IMR-90 (cell line): ENCODE data around the gene LRIG1. TPM values are rescaled to one million over a fixed set of nuclear protein-coding genes. Genes with fewer than 3 reads are reported as not detected.

Experiments
- ATAC-seq: fragments of 200-7000 bp; cut with Tn5 transposase; 2 replicates; pipeline ENCODE4 v1.9.1; 2020; ENCODE audit warnings: low read depth, mild to moderate bottlenecking, moderate library complexity
- BruUV-seq: library from RNA; stranded (reverse); fragments of 400-500 nt; replicated peaks from 2 replicates; lab custom pipeline; 2021; lab: Mats Ljungman, UMichigan
- CTCF ChIA-PET: fragments of 300-600 bp; formaldehyde crosslinking; extraction: SDS; loops from one replicate; lab custom pipeline; 2021; ENCODE audit warnings: antibody characterized with exemption; lab: Yijun Ruan, JAX
- POLR2A ChIA-PET: fragments of 300-600 bp; sonication (Branson Sonifier 250); formaldehyde crosslinking; loops from one replicate; lab custom pipeline; 2022; ENCODE audit warnings: antibody characterized with exemption; ENCODE audit not compliant: unreplicated experiment; lab: Charles Lee
- DNase-seq: peaks from one replicate; pipeline ENCODE4 v3.0.0; 2013
- H2AFZ ChIP-seq: replicated peaks from 2 replicates; pipeline ENCODE3; 2013; ENCODE audit warnings: low read length, mild to moderate bottlenecking; ENCODE audit not compliant: poor library complexity
- H2AK5ac ChIP-seq: 2 replicates; pipeline ENCODE4 v1.6.1; 2013; ENCODE audit warnings: low read depth, low read length, inconsistent platforms
- H2AK9ac ChIP-seq: replicated peaks from 2 replicates; pipeline ENCODE3; 2013; ENCODE audit warnings: mild to moderate bottlenecking, low read depth, low read length, moderate library complexity; ENCODE audit not compliant: poor library complexity
- H2BK120ac ChIP-seq: 2 replicates; pipeline ENCODE4 v1.6.1; 2013; ENCODE audit warnings: low read depth, low read length, inconsistent platforms
- H2BK15ac ChIP-seq: 3 replicates; pipeline ENCODE4 v1.6.1; 2013; ENCODE audit warnings: low read depth, low read length, inconsistent platforms
- H2BK20ac ChIP-seq: 2 replicates; pipeline ENCODE4 v1.6.1; 2013; ENCODE audit warnings: low read depth, mild to moderate bottlenecking, inconsistent platforms, low read length, moderate library complexity
- H2BK5ac ChIP-seq: 2 replicates; pipeline ENCODE4 v1.6.1; 2013; ENCODE audit warnings: mild to moderate bottlenecking, low read depth, low read length, inconsistent platforms; ENCODE audit not compliant: poor library complexity, severe bottlenecking
- H3K14ac ChIP-seq: replicated peaks from 2 replicates; pipeline ENCODE4 v1.6.1; 2013; ENCODE audit warnings: low read depth, low read length, inconsistent platforms
- H3K18ac ChIP-seq: 2 replicates; pipeline ENCODE4 v1.6.1; 2013; ENCODE audit warnings: low read depth, low read length, control low read depth
- H3K23ac ChIP-seq: 2 replicates; pipeline ENCODE4 v1.6.1; 2013; ENCODE audit warnings: low read depth, low read length, inconsistent platforms
- H3K27ac ChIP-seq: 2 replicates; pipeline ENCODE4 v1.5.1; 2013; ENCODE audit warnings: mild to moderate bottlenecking, control low read depth, low read length; ENCODE audit not compliant: insufficient read depth
- H3K27me3 ChIP-seq: 2 replicates; pipeline ENCODE4 v1.6.1; 2013; ENCODE audit warnings: low read length; ENCODE audit not compliant: control insufficient read depth, insufficient read depth
- H3K36me3 ChIP-seq: 2 replicates; pipeline ENCODE4 v1.6.1; 2013; ENCODE audit warnings: low read length, mixed read lengths; ENCODE audit not compliant: control insufficient read depth, insufficient read depth
- H3K4ac ChIP-seq: 2 replicates; pipeline ENCODE4 v1.6.1; 2013; ENCODE audit warnings: low read depth, low read length, inconsistent platforms
- H3K4me1 ChIP-seq: 2 replicates; pipeline ENCODE4 v1.6.1; 2013; ENCODE audit warnings: low read length, mixed read lengths; ENCODE audit not compliant: control insufficient read depth, insufficient read depth
- H3K4me2 ChIP-seq: 2 replicates; pipeline ENCODE4 v1.6.1; 2013; ENCODE audit warnings: low read depth, mild to moderate bottlenecking, control low read depth, low read length, moderate library complexity
- H3K4me3 ChIP-seq: 2 replicates; pipeline ENCODE4 v1.5.1; 2013; ENCODE audit warnings: low read depth, mild to moderate bottlenecking, control low read depth, low read length, moderate library complexity; ENCODE audit not compliant: insufficient read depth
- H3K56ac ChIP-seq: 2 replicates; pipeline ENCODE4 v1.6.1; 2013; ENCODE audit warnings: low read length, inconsistent platforms; ENCODE audit not compliant: insufficient read depth; ENCODE audit errors: extremely low read depth
- H3K79me1 ChIP-seq, 2 experiments: 2 replicates each; pipeline ENCODE4 v1.6.1; 2013; ENCODE audit warnings: low read length in 2 of 2, inconsistent platforms in 1 of 2, low read depth in 1 of 2
- H3K9ac ChIP-seq: 2 replicates; pipeline ENCODE4 v1.6.1; 2013; ENCODE audit warnings: low read depth, low read length, control low read depth
- H3K9me1 ChIP-seq: 2 replicates; pipeline ENCODE4 v1.6.1; 2013; ENCODE audit warnings: low read length, inconsistent platforms; ENCODE audit not compliant: insufficient read depth
- H3K9me3 ChIP-seq: 2 replicates; pipeline ENCODE4 v1.6.1; 2013; ENCODE audit warnings: low read length; ENCODE audit not compliant: control insufficient read depth, insufficient read depth
- H4K20me1 ChIP-seq: 2 replicates; pipeline ENCODE4 v1.6.1; 2013; ENCODE audit warnings: low read length, inconsistent platforms; ENCODE audit not compliant: insufficient read depth
- H4K5ac ChIP-seq: 2 replicates; pipeline ENCODE4 v1.6.1; 2013; ENCODE audit warnings: mild to moderate bottlenecking, low read depth, low read length, control low read depth
- H4K8ac ChIP-seq, 2 experiments: 2 replicates each; pipeline ENCODE4 v1.6.1; 2013; ENCODE audit warnings: low read depth in 2 of 2, low read length in 2 of 2, control low read depth in 1 of 2, inconsistent platforms in 1 of 2
- H4K91ac ChIP-seq: 2 replicates; pipeline ENCODE4 v1.6.1; 2013; ENCODE audit warnings: low read depth, low read length, inconsistent platforms; ENCODE audit not compliant: insufficient read depth
- BHLHE40 ChIP-seq: fragments of 150-350 bp; IDR thresholded peaks from 2 replicates; pipeline ENCODE4 v1.6.1; 2016; ENCODE audit warnings: mild to moderate bottlenecking, low read depth, low read length
- CEBPB ChIP-seq: IDR thresholded peaks from 2 replicates; pipeline ENCODE4 v1.6.1; 2012; ENCODE audit warnings: low read depth, low read length, improper control_type of control experiment
- CHD1 ChIP-seq: IDR thresholded peaks from 2 replicates; pipeline ENCODE4 v1.6.1; 2012; ENCODE audit warnings: low read depth, low read length, improper control_type of control experiment
- CTCF ChIP-seq: conservative IDR thresholded peaks from 2 replicates; pipeline ENCODE4 v1.5.1; 2012; ENCODE audit warnings: mild to moderate bottlenecking, low read depth, low read length, improper control_type of control experiment
- FOS ChIP-seq: fragments of 150-350 bp; IDR thresholded peaks from 2 replicates; pipeline ENCODE4 v1.6.1; 2016; ENCODE audit warnings: low read depth, low read length
- MAFK ChIP-seq: IDR thresholded peaks from 2 replicates; pipeline ENCODE4 v1.6.1; 2012; ENCODE audit warnings: low read depth, low read length, improper control_type of control experiment
- MAZ ChIP-seq: IDR thresholded peaks from 2 replicates; pipeline ENCODE4 v1.6.1; 2012; ENCODE audit warnings: low read depth, mild to moderate bottlenecking, low read length, improper control_type of control experiment, moderate library complexity, borderline replicate concordance
- MXI1 ChIP-seq: IDR thresholded peaks from 2 replicates; pipeline ENCODE4 v1.6.1; 2012; ENCODE audit warnings: low read depth, mild to moderate bottlenecking, low read length, moderate library complexity, borderline replicate concordance
- NFE2L2 ChIP-seq: fragments of 150-350 bp; IDR thresholded peaks from 2 replicates; pipeline ENCODE4 v1.6.1; 2016; ENCODE audit warnings: low read depth, mild to moderate bottlenecking, low read length
- POLR2A ChIP-seq: IDR thresholded peaks from 2 replicates; pipeline ENCODE4 v1.6.1; 2012; ENCODE audit warnings: mild to moderate bottlenecking, low read depth, low read length
- RAD21 ChIP-seq: IDR thresholded peaks from 2 replicates; pipeline ENCODE4 v1.6.1; 2012; ENCODE audit warnings: low read length, improper control_type of control experiment
- RCOR1 ChIP-seq: IDR thresholded peaks from 2 replicates; pipeline ENCODE4 v1.6.1; 2012; ENCODE audit warnings: mild to moderate bottlenecking, low read length, improper control_type of control experiment; ENCODE audit not compliant: insufficient replicate concordance
- RFX5 ChIP-seq: IDR thresholded peaks from 2 replicates; pipeline ENCODE4 v1.8.0; 2012; ENCODE audit warnings: low read depth, mild to moderate bottlenecking, low read length, moderate library complexity
- SMC3 ChIP-seq: fragments of 150-350 bp; IDR thresholded peaks from 2 replicates; pipeline ENCODE4 v1.6.1; 2016; ENCODE audit warnings: low read depth, mild to moderate bottlenecking, antibody characterized with exemption, low read length, moderate library complexity
- USF2 ChIP-seq: fragments of 150-350 bp; IDR thresholded peaks from 2 replicates; pipeline ENCODE4 v1.6.1; 2017; ENCODE audit warnings: mild to moderate bottlenecking, antibody characterized with exemption, low read length, low read depth
- WGBS, 2 experiments: methylation state at CpG; one replicate each; pipeline versions ENCODE4 v1.1.5 to v1.1.7; 2013; ENCODE audit warnings: missing lambda C conversion rate in 2 of 2; ENCODE audit not compliant: insufficient read length in 1 of 2; ENCODE audit errors: extremely low coverage in 2 of 2; 5-methylcytosine and 5-hydroxymethylcytosine counted together
- dilution Hi-C: fragments of 300-500 bp; cut with HindIII; formaldehyde crosslinking; loops from one replicate; pipeline ENCODE4 v1.14.3; 2018; ENCODE audit warnings: low sequenced_read_pairs; ENCODE audit not compliant: unreplicated experiment
- in situ Hi-C: fragments of 300-500 bp; cut with MboI; formaldehyde crosslinking; loops from 3 replicates; pipeline ENCODE4 v1.14.3; 2019; ENCODE audit warnings: low sequenced_read_pairs, inconsistent platforms, mixed read lengths
- intact Hi-C: fragments of 100-400 bp; cut with micrococcal nuclease; formaldehyde crosslinking; loops from 2 replicates; pipeline ENCODE4 v1.10.0; 2022
- polyA plus RNA-seq, 3 experiments: library from polyadenylated mRNA; depleted of rRNA; stranded (reverse); fragments of >200 nt; gene quantifications; 2 replicates each; pipeline ENCODE4 v1.2.3, GENCODE V29; 2012; ENCODE audit warnings: low replicate concordance in 1 of 3
- total RNA-seq: library from RNA; depleted of rRNA; stranded (reverse); fragments of >200 nt; gene quantifications from 2 replicates; pipeline ENCODE4 v1.2.3, GENCODE V29; 2012
- TF ChIP-seq, protein P1 (sequence below): fragments of 150-350 bp; IDR thresholded peaks from 2 replicates; pipeline ENCODE4 v1.6.1; 2016; ENCODE audit warnings: low read depth, mild to moderate bottlenecking, low read length, moderate library complexity, borderline replicate concordance

Gene LRIG1
- total and polyA plus RNA-seq, 2 of the 4 experiments (the other 2 are of a cell fraction) = 62.8 to 87.8 TPM

- ChIA-PET POLR2A (no interaction called here), CTCF (no interaction called here)
- intact Hi-C loops = loop anchor here (5.0 kb wide), 1 partner anchor 47 kb away; no protein-coding TSS in a partner anchor
Observed at GRCh38 chr3:66425576-66426114, 75.2 kb downstream of the LRIG1 start.

More at GRCh38 chr3:66425576-66426114, 75.2 kb downstream of the LRIG1 start:
- Histone ChIP-seq H2AFZ (no peak overlapping the region), H2BK120ac (no peak overlapping the region; the same call in 1 of the 2 replicates), H3K9me3 (peaks cover 5% of the 10 kb centered on the region; the same call in 1 of the 2 replicates), H3K56ac (no peak overlapping the region), H4K5ac (no peak overlapping the region), H3K23ac (no peak overlapping the region), H4K8ac (peak overlapping the region in 1 of 2 experiments; percentile 14; a peak in 1 of 4 replicates), H4K91ac (peak overlapping the region; percentile 42; the same call in 1 of the 2 replicates), H2BK20ac (peak overlapping the region; percentile 62; the same call in 1 of the 2 replicates), H2BK15ac (peak overlapping the region; percentile 82; the same call in 2 of the 3 replicates), H3K4me3 (no peak overlapping the region), H3K4ac (no peak overlapping the region), H2AK9ac (no peak overlapping the region), H3K14ac (no peak overlapping the region), H3K36me3 (0 out of 2 replicates have a peak, but pooled peaks cover 2% of the 10 kb centered on the region), H3K9ac (no peak overlapping the region), H3K18ac (no peak overlapping the region; the same call in 1 of the 2 replicates), H4K20me1 (peaks cover 5% of the 10 kb centered on the region), H3K27me3 (no peaks in the 10 kb centered on the region), H3K4me2 (no peak overlapping the region), H2AK5ac (peak overlapping the region; percentile 76), H2BK5ac (no peak overlapping the region), H3K27ac (no peak overlapping the region), H3K79me1 (peaks cover 36 to 66% of the 10 kb centered on the region in 2 experiments), H3K9me1 (peaks cover 19% of the 10 kb centered on the region), H3K4me1 (peaks cover 23% of the 10 kb centered on the region)
- dilution Hi-C loops = no loop called here
- BruUV-seq = no TSS peak
- TF ChIP-seq BHLHE40 (no peak), MAZ (no peak), CTCF (no peak), RAD21 (no peak), RFX5 (no peak), USF2 (no peak), MAFK (no peak), MXI1 (no peak), CHD1 (no peak), FOS (no peak), RCOR1 (no peak), CEBPB (no peak), POLR2A (no peak), SMC3 (no peak), NFE2L2 (no peak)
- TF ChIP-seq, protein P1, sequence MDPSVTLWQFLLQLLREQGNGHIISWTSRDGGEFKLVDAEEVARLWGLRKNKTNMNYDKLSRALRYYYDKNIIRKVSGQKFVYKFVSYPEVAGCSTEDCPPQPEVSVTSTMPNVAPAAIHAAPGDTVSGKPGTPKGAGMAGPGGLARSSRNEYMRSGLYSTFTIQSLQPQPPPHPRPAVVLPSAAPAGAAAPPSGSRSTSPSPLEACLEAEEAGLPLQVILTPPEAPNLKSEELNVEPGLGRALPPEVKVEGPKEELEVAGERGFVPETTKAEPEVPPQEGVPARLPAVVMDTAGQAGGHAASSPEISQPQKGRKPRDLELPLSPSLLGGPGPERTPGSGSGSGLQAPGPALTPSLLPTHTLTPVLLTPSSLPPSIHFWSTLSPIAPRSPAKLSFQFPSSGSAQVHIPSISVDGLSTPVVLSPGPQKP = no peak
- DNase-seq (no peak), ATAC-seq (no peak)
- in situ Hi-C loops = no loop called here
- 100% methylated on average over 2 of the region's 7 CpGs; no CpG with 5 or more reads in 1 of the 2 experiments for WGBS, 2 experiments
